Right renal pelvis (tissue), 4 donors: ENCODE results near the gene NOL3. TPM values are rescaled to one million over a fixed set of nuclear protein-coding genes. Genes with fewer than 3 reads are reported as not detected.

ENCODE experiments used
- polyA plus RNA-seq, 4 donors: library from polyadenylated mRNA; unstranded; fragments of 120-200 nt; gene quantifications; one replicate each; pipeline ENCODE4 v1.2.1, GENCODE V29; 2013; ENCODE audit not compliant: insufficient read length in 4 of 4

Gene NOL3
- polyA plus RNA-seq, 4 donors, result 2.2 to 6.2 (median 4.8) TPM

Other genes with a start within 250 kb of the NOL3 start
- gene RRAD, start 245.0 kb upstream of the NOL3 start, polyA plus RNA-seq, result 1 to 10 TPM; 2.0 to 3.9 (median 2.8) TPM
- 100 to 1,000 TPM in 1 of 4 donors, 10 to 100 TPM in 3; 79.0 to 120 (median 90.3) TPM for gene CIAO2B, start 236.1 kb upstream of the NOL3 start, polyA plus RNA-seq
- 10 to 100 TPM; 39.8 to 47.0 (median 42.7) TPM for gene CES2, start 235.0 kb upstream of the NOL3 start, polyA plus RNA-seq
- gene CES3, start 209.3 kb upstream of the NOL3 start, polyA plus RNA-seq, result 1 to 10 TPM; 1.8 to 3.6 (median 2.4) TPM
- gene CES4A, start 181.9 kb upstream of the NOL3 start, polyA plus RNA-seq, result 1 to 10 TPM; 6.7 to 9.5 (median 7.8) TPM
- gene CBFB, start 141.4 kb upstream of the NOL3 start, polyA plus RNA-seq, result 10 to 100 TPM; 62.5 to 74.1 (median 66.5) TPM
- 10 to 100 TPM; 21.1 to 24.2 (median 22.5) TPM for gene PHAF1, start 60.6 kb upstream of the NOL3 start, polyA plus RNA-seq
- 10 to 100 TPM in 3 of 4 donors, 1 to 10 TPM in 1; 8.4 to 11.9 (median 10.9) TPM for gene B3GNT9, start 19.5 kb upstream of the NOL3 start, polyA plus RNA-seq
- 1 to 10 TPM; 3.9 to 7.2 (median 4.5) TPM for gene TRADD, start 10.6 kb upstream of the NOL3 start, polyA plus RNA-seq
- gene FBXL8, start 10.6 kb upstream of the NOL3 start, polyA plus RNA-seq, result 1 to 10 TPM; 1.0 to 1.8 (median 1.4) TPM
- gene HSF4, start 5.8 kb upstream of the NOL3 start, polyA plus RNA-seq, result 1 to 10 TPM; 1.4 to 3.5 (median 2.7) TPM
- 10 to 100 TPM; 32.5 to 42.1 (median 36.5) TPM for gene MATCAP1, start 13.4 kb downstream of the NOL3 start, polyA plus RNA-seq
- gene EXOC3L1, start 19.6 kb downstream of the NOL3 start, polyA plus RNA-seq, result 1 to 10 TPM; 4.6 to 7.8 (median 5.3) TPM
- 10 to 100 TPM; 58.6 to 64.1 (median 60.1) TPM for gene E2F4, start 21.6 kb downstream of the NOL3 start, polyA plus RNA-seq
- 1 to 10 TPM; 4.1 to 7.5 (median 5.8) TPM for gene ELMO3, start 28.6 kb downstream of the NOL3 start, polyA plus RNA-seq
- gene TMEM208, start 56.6 kb downstream of the NOL3 start, polyA plus RNA-seq, result 10 to 100 TPM; 40.3 to 50.6 (median 41.4) TPM
- gene FHOD1, start 76.9 kb downstream of the NOL3 start, polyA plus RNA-seq, result 10 to 100 TPM; 33.4 to 49.1 (median 38.7) TPM
- 1 to 10 TPM; 2.9 to 3.9 (median 3.4) TPM for gene SLC9A5, start 78.4 kb downstream of the NOL3 start, polyA plus RNA-seq
- 10 to 100 TPM; 11.5 to 16.4 (median 13.8) TPM for gene PLEKHG4, start 109.0 kb downstream of the NOL3 start, polyA plus RNA-seq
- 1 to 10 TPM in 1 of 4 donors, under 1 TPM in 3; 0.84 to 1.7 (median 0.88) TPM for gene KCTD19, start 156.2 kb downstream of the NOL3 start, polyA plus RNA-seq
- 1 to 10 TPM; 3.5 to 4.6 (median 3.9) TPM for gene LRRC36, start 156.3 kb downstream of the NOL3 start, polyA plus RNA-seq
- gene TPPP3, start 223.0 kb downstream of the NOL3 start, polyA plus RNA-seq, result 10 to 100 TPM; 51.7 to 75.7 (median 60.2) TPM
- gene ZDHHC1, start 245.9 kb downstream of the NOL3 start, polyA plus RNA-seq, result 10 to 100 TPM; 13.2 to 16.8 (median 14.4) TPM